ENCODE data around the gene INSIG1.

The INSIG1 gene

DNA sequence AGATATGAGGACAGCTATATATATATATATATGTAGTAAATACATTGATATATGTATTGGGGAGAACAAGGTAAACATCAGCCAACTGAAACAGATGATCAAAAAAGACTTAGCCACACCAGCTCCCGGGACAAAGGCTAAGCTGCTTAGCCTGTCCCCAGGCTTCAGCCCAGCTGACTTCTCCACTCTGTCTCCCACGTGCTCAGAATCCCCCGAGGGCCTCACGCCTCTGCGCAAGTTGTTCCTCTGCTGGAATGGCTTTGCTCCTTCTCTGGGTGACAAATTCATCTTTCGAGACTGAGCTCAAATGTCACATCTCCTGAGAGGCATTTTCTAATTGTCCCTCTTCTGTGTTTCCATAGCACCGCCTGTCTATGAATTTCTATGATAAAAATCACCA is 8.6 kb upstream of the INSIG1 start:
- TF ChIP-seq, protein P1, sequence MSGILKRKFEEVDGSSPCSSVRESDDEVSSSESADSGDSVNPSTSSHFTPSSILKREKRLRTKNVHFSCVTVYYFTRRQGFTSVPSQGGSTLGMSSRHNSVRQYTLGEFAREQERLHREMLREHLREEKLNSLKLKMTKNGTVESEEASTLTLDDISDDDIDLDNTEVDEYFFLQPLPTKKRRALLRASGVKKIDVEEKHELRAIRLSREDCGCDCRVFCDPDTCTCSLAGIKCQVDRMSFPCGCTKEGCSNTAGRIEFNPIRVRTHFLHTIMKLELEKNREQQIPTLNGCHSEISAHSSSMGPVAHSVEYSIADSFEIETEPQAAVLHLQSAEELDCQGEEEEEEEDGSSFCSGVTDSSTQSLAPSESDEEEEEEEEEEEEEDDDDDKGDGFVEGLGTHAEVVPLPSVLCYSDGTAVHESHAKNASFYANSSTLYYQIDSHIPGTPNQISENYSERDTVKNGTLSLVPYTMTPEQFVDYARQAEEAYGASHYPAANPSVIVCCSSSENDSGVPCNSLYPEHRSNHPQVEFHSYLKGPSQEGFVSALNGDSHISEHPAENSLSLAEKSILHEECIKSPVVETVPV (CRISPR knock-in tag; IDR thresholded peaks at IDR 0.05) = no peak
- TF ChIP-seq ESRRG (CRISPR knock-in tag; IDR thresholded peaks at IDR 0.05) (no peak), ZNF70 (CRISPR knock-in tag; IDR thresholded peaks at IDR 0.05) (no peak), ZC3H10 (CRISPR knock-in tag; IDR thresholded peaks at IDR 0.05) (no peak), BACH2 (CRISPR knock-in tag; IDR thresholded peaks at IDR 0.05; ENCODE audit: borderline replicate concordance) (no peak), TCF4 (CRISPR knock-in tag; IDR thresholded peaks at IDR 0.05; ENCODE audit: borderline replicate concordance) (no peak), SNAI2 (CRISPR knock-in tag; IDR thresholded peaks at IDR 0.05) (no peak), ISL1 (CRISPR knock-in tag; IDR thresholded peaks at IDR 0.05) (no peak), ZFP30 (CRISPR knock-in tag; IDR thresholded peaks at IDR 0.05) (no peak), RARB (CRISPR knock-in tag; IDR thresholded peaks at IDR 0.05) (no peak)
- TF ChIP-seq, protein P2, sequence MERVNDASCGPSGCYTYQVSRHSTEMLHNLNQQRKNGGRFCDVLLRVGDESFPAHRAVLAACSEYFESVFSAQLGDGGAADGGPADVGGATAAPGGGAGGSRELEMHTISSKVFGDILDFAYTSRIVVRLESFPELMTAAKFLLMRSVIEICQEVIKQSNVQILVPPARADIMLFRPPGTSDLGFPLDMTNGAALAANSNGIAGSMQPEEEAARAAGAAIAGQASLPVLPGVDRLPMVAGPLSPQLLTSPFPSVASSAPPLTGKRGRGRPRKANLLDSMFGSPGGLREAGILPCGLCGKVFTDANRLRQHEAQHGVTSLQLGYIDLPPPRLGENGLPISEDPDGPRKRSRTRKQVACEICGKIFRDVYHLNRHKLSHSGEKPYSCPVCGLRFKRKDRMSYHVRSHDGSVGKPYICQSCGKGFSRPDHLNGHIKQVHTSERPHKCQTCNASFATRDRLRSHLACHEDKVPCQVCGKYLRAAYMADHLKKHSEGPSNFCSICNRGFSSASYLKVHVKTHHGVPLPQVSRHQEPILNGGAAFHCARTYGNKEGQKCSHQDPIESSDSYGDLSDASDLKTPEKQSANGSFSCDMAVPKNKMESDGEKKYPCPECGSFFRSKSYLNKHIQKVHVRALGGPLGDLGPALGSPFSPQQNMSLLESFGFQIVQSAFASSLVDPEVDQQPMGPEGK (CRISPR knock-in tag; IDR thresholded peaks at IDR 0.05; ENCODE audit: borderline replicate concordance) = no peak
- TF ChIP-seq, protein P3, sequence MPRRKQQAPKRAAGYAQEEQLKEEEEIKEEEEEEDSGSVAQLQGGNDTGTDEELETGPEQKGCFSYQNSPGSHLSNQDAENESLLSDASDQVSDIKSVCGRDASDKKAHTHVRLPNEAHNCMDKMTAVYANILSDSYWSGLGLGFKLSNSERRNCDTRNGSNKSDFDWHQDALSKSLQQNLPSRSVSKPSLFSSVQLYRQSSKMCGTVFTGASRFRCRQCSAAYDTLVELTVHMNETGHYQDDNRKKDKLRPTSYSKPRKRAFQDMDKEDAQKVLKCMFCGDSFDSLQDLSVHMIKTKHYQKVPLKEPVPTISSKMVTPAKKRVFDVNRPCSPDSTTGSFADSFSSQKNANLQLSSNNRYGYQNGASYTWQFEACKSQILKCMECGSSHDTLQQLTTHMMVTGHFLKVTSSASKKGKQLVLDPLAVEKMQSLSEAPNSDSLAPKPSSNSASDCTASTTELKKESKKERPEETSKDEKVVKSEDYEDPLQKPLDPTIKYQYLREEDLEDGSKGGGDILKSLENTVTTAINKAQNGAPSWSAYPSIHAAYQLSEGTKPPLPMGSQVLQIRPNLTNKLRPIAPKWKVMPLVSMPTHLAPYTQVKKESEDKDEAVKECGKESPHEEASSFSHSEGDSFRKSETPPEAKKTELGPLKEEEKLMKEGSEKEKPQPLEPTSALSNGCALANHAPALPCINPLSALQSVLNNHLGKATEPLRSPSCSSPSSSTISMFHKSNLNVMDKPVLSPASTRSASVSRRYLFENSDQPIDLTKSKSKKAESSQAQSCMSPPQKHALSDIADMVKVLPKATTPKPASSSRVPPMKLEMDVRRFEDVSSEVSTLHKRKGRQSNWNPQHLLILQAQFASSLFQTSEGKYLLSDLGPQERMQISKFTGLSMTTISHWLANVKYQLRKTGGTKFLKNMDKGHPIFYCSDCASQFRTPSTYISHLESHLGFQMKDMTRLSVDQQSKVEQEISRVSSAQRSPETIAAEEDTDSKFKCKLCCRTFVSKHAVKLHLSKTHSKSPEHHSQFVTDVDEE (CRISPR knock-in tag; IDR thresholded peaks at IDR 0.05) = no peak
- TF ChIP-seq, protein P4, sequence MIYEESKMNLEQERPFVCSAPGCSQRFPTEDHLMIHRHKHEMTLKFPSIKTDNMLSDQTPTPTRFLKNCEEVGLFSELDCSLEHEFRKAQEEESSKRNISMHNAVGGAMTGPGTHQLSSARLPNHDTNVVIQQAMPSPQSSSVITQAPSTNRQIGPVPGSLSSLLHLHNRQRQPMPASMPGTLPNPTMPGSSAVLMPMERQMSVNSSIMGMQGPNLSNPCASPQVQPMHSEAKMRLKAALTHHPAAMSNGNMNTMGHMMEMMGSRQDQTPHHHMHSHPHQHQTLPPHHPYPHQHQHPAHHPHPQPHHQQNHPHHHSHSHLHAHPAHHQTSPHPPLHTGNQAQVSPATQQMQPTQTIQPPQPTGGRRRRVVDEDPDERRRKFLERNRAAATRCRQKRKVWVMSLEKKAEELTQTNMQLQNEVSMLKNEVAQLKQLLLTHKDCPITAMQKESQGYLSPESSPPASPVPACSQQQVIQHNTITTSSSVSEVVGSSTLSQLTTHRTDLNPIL (CRISPR knock-in tag; IDR thresholded peaks at IDR 0.05; ENCODE audit: low read depth) = no peak
- TF ChIP-seq, protein P5, sequence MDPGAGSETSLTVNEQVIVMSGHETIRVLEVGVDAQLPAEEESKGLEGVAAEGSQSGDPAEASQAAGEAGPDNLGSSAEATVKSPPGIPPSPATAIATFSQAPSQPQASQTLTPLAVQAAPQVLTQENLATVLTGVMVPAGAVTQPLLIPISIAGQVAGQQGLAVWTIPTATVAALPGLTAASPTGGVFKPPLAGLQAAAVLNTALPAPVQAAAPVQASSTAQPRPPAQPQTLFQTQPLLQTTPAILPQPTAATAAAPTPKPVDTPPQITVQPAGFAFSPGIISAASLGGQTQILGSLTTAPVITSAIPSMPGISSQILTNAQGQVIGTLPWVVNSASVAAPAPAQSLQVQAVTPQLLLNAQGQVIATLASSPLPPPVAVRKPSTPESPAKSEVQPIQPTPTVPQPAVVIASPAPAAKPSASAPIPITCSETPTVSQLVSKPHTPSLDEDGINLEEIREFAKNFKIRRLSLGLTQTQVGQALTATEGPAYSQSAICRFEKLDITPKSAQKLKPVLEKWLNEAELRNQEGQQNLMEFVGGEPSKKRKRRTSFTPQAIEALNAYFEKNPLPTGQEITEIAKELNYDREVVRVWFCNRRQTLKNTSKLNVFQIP (CRISPR knock-in tag; IDR thresholded peaks at IDR 0.05; ENCODE audit: borderline replicate concordance, low read depth) = no peak
- no peak for ATAC-seq

DNA sequence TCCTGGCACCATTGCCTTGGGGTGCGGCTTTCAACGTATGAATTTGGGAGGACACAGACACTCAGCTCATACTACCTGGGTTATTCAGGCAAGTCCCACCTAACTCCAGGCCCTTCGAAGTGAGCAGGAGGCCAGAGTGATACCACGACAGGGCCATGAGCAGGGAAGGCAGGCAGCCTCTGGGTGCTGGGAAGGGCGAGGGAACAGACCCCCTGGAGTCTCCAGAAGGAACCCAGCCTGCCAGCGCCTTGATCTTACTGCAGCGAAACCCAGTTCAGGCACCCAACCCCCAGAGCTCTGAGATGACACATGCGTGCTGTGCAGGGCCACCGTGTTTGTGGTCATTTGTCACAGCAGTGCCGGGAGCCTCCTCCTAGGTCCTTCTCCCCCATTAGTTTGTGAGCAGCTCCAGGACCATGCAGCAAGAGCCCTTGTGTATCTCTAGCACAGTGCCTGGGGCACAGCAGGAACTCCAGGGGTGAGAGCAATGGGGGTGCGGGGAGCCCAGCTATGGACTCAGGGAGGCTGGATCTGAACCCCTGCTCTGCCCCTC is 7.7 kb upstream of the INSIG1 start:
- no peak for TF ChIP-seq ISL1 (CRISPR knock-in tag; IDR thresholded peaks at IDR 0.05)
- TF ChIP-seq PPARA (CRISPR knock-in tag; IDR thresholded peaks at IDR 0.05; ENCODE audit: borderline replicate concordance) = no peak
- TF ChIP-seq TOX (CRISPR knock-in tag; IDR thresholded peaks at IDR 0.05; ENCODE audit: borderline replicate concordance) = no peak
- TF ChIP-seq ZNF565 (CRISPR knock-in tag; conservative IDR thresholded peaks at IDR 0.05; ENCODE audit: low read depth) = no peak
- no peak for TF ChIP-seq ZFP30 (CRISPR knock-in tag; IDR thresholded peaks at IDR 0.05)
- no peak for TF ChIP-seq ZC3H10 (CRISPR knock-in tag; IDR thresholded peaks at IDR 0.05)
- no peak for TF ChIP-seq RARB (CRISPR knock-in tag; IDR thresholded peaks at IDR 0.05)
- TF ChIP-seq TCF4 (CRISPR knock-in tag; IDR thresholded peaks at IDR 0.05; ENCODE audit: borderline replicate concordance) = no peak
- no peak for TF ChIP-seq OSR1 (CRISPR knock-in tag; IDR thresholded peaks at IDR 0.05)
- TF ChIP-seq, protein P3 (CRISPR knock-in tag; IDR thresholded peaks at IDR 0.05) = no peak
- TF ChIP-seq, protein P5 (CRISPR knock-in tag; IDR thresholded peaks at IDR 0.05; ENCODE audit: borderline replicate concordance, low read depth) = no peak
- TF ChIP-seq ARNTL (CRISPR knock-in tag; IDR thresholded peaks at IDR 0.05; ENCODE audit: borderline replicate concordance, low read depth) = no peak
- TF ChIP-seq, protein P4 (CRISPR knock-in tag; IDR thresholded peaks at IDR 0.05; ENCODE audit: low read depth) = no peak
- ATAC-seq = no peak

Measured in SK-N-SH treated with all-trans-retinoic acid at 6 μM for 48 hours (cell line).